Immature natural killer cell (primary cell): Measurements from ENCODE around the gene GPR17. TPM values are rescaled to one million over a fixed set of nuclear protein-coding genes. Genes with fewer than 3 reads are reported as not detected.

Experiments used
- DNase-seq, 3 donors: peaks; one replicate each; pipeline ENCODE4 v3.0.0; 2022; ENCODE audit warnings: mixed read lengths in 1 of 3
- H3K27ac Mint-ChIP-seq, 6 donors: one replicate each; pipeline ENCODE4 v1.8.0; 2020; ENCODE audit warnings: mixed read lengths in 6 of 6, mild to moderate bottlenecking in 5 of 6, inconsistent platforms in 4 of 6, moderate library complexity in 3 of 6
- H3K27me3 Mint-ChIP-seq, 3 donors: one replicate each; pipeline ENCODE4 v1.8.0; 2020 to 2021; ENCODE audit warnings: low read depth in 3 of 3, mild to moderate bottlenecking in 3 of 3, mixed read lengths in 3 of 3, moderate library complexity in 3 of 3, inconsistent platforms in 1 of 3
- H3K36me3 Mint-ChIP-seq, 3 donors: one replicate each; pipeline ENCODE4 v1.8.0; 2020; ENCODE audit warnings: mixed read lengths in 3 of 3, inconsistent platforms in 2 of 3, mild to moderate bottlenecking in 2 of 3
- H3K4me1 Mint-ChIP-seq, 2 donors: one replicate each; pipeline ENCODE4 v1.8.0; 2020; ENCODE audit warnings: inconsistent platforms in 2 of 2, mild to moderate bottlenecking in 2 of 2, mixed read lengths in 2 of 2, moderate library complexity in 1 of 2
- H3K4me3 Mint-ChIP-seq, 5 donors: one replicate each; pipeline ENCODE4 v1.8.0; 2020; ENCODE audit warnings: mild to moderate bottlenecking in 5 of 5, mixed read lengths in 5 of 5, inconsistent platforms in 3 of 5, moderate library complexity in 3 of 5
- H3K9me3 Mint-ChIP-seq, 6 donors: one replicate each; pipeline ENCODE4 v1.8.0; 2020; ENCODE audit warnings: mild to moderate bottlenecking in 6 of 6, mixed read lengths in 6 of 6, inconsistent platforms in 4 of 6, moderate library complexity in 3 of 6
- polyA plus RNA-seq, 3 donors: library from polyadenylated mRNA; unstranded; fragments of 300-500 nt; fragmentation: Illumina TruSeq; gene quantifications; one replicate each; pipeline ENCODE4 v1.2.3, GENCODE V29; 2021

The GPR17 gene
- polyA plus RNA-seq, 3 donors from 2014 or later: not detected

- H3K36me3 Mint-ChIP-seq: no peaks in the 10 kb centered on the region
- no peak overlapping the region for H3K4me3 Mint-ChIP-seq
- no peak for DNase-seq
- peaks cover 0 to 3% of the 10 kb centered on the region in 2 donors for H3K4me1 Mint-ChIP-seq
- no peaks in the 10 kb centered on the region for H3K9me3 Mint-ChIP-seq
- no peak overlapping the region for H3K27ac Mint-ChIP-seq
- peaks cover 0 to 3% (median 3%) of the 10 kb centered on the region in 3 donors for H3K27me3 Mint-ChIP-seq
Measured at GRCh38 chr2:127647242-127648190, 1.6 kb downstream of the GPR17 start.

DNA sequence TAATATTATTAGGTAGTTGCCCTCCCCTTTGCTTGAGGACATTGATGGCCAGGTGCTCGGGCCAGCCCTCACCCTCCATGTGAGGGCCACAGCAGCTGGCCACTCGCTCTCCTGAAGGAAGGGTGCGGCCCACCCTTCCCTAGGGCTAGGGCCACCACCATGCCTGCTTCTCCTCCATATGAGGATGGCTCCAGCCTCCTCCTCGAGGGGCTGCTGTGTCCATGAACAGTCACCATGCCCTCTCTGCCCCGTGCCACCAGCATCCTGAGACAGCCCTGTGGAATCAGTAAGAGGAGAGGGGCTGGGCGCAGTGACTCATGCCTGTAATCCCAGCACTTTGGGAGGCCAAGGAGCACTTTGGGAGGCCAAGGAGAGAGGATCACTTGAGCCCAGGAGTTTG, 2.4 kb downstream of the GPR17 start:
- H3K9me3 Mint-ChIP-seq: no peaks in the 10 kb centered on the region
- no peaks in the 10 kb centered on the region for H3K36me3 Mint-ChIP-seq
- no peak overlapping the region for H3K27ac Mint-ChIP-seq
- H3K27me3 Mint-ChIP-seq: peaks cover 0 to 4% (median 3%) of the 10 kb centered on the region in 3 donors
- DNase-seq: no peak
- peaks cover 0 to 3% of the 10 kb centered on the region in 2 donors for H3K4me1 Mint-ChIP-seq
- H3K4me3 Mint-ChIP-seq: no peak overlapping the region

GRCh38 chr2:127649100-127649611, 3.2 kb downstream of the GPR17 start:
- Mint-ChIP-seq H3K27me3 (peaks cover 0 to 5% (median 3%) of the 10 kb centered on the region in 3 donors), H3K4me1 (peaks cover 0 to 3% of the 10 kb centered on the region in 2 donors), H3K36me3 (no peaks in the 10 kb centered on the region), H3K27ac (peak overlapping the region in 1 of 6 donors; percentile 80), H3K9me3 (no peaks in the 10 kb centered on the region), H3K4me3 (no peak overlapping the region)
- no peak for DNase-seq

DNA sequence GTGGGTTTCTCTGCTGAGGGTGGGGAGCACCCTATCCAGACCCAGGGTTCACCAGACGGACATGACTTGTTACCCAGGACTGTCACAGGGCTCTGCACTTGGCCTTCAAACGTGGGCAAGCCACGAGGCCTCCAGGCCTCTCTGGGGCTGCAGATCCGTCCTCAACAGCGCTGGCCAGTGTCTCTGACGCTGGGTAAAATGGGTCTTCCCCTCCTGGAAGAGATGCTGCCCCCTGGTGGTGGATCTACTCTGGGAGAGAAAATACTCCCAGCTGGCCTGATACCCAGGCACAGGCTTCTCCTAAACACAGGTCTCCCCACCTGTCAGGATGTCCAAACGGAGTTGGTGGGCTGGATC, 3.7 kb downstream of the GPR17 start:
- Mint-ChIP-seq H3K27me3 (peaks cover 0 to 5% (median 3%) of the 10 kb centered on the region in 3 donors), H3K4me1 (peaks cover 0 to 3% of the 10 kb centered on the region in 2 donors), H3K36me3 (no peaks in the 10 kb centered on the region), H3K4me3 (peak overlapping the region in 2 of 5 donors; percentile 9 to 49), H3K27ac (no peak overlapping the region), H3K9me3 (no peaks in the 10 kb centered on the region)
- peak; percentile 60 to 65 (median 62) for DNase-seq

DNA sequence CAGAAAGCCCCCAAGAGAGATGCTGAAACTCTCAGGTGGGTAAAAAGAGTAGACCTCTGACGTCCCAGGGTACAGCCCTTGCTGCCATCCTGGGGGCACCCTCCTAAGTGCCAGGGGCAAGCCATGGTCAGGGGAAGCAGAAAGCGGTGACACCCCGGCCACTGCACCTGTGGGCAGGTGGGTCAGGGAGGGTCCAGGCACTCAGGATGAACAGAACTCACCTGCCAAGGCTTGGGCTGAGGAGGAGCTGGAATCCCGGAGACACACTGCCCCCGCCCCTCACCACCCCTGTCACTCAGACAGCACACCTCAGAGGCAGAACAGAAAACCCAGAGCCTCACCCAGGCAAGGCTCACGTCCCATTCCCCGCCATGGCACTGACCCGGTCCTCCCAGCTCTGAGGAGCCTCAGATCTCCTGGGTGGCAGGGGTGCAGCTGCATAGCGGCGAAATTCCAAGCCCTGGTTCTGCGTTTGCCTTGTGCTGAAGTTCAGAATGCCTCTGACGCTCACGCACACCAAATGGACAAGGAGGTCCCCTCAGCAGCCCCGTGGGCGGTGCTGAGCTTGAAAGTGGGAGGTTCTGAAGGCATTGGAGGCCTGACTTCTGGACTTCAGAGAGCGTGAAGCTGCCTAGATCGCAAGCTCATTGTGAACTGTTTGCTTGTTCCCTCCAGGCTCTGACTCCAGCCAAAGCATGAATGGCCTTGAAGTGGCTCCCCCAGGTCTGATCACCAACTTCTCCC, 4.3 kb downstream of the GPR17 start:
- H3K27ac Mint-ChIP-seq: no peak overlapping the region
- H3K4me3 Mint-ChIP-seq: no peak overlapping the region
- DNase-seq: no peak

DNA sequence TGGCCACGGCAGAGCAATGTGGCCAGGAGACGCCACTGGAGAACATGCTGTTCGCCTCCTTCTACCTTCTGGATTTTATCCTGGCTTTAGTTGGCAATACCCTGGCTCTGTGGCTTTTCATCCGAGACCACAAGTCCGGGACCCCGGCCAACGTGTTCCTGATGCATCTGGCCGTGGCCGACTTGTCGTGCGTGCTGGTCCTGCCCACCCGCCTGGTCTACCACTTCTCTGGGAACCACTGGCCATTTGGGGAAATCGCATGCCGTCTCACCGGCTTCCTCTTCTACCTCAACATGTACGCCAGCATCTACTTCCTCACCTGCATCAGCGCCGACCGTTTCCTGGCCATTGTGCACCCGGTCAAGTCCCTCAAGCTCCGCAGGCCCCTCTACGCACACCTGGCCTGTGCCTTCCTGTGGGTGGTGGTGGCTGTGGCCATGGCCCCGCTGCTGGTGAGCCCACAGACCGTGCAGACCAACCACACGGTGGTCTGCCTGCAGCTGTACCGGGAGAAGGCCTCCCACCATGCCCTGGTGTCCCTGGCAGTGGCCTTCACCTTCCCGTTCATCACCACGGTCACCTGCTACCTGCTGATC, 4.9 kb downstream of the GPR17 start:
- Mint-ChIP-seq H3K27ac (no peak overlapping the region), H3K4me3 (no peak overlapping the region), H3K9me3 (no peaks in the 10 kb centered on the region), H3K4me1 (peaks cover 0 to 3% of the 10 kb centered on the region in 2 donors), H3K36me3 (no peaks in the 10 kb centered on the region), H3K27me3 (peaks cover 0 to 5% (median 3%) of the 10 kb centered on the region in 3 donors)
- DNase-seq: no peak

More for the DNA sequence above, 4.3 kb downstream of the GPR17 start:
- Mint-ChIP-seq H3K36me3 (no peaks in the 10 kb centered on the region), H3K9me3 (no peaks in the 10 kb centered on the region), H3K27me3 (peaks cover 0 to 5% (median 3%) of the 10 kb centered on the region in 3 donors), H3K4me1 (peaks cover 0 to 3% of the 10 kb centered on the region in 2 donors)

DNA sequence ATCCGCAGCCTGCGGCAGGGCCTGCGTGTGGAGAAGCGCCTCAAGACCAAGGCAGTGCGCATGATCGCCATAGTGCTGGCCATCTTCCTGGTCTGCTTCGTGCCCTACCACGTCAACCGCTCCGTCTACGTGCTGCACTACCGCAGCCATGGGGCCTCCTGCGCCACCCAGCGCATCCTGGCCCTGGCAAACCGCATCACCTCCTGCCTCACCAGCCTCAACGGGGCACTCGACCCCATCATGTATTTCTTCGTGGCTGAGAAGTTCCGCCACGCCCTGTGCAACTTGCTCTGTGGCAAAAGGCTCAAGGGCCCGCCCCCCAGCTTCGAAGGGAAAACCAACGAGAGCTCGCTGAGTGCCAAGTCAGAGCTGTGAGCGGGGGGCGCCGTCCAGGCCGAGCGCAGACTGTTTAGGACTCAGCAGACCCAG, 5.4 kb downstream of the GPR17 start:
- H3K4me1 Mint-ChIP-seq: peaks cover 0 to 3% of the 10 kb centered on the region in 2 donors
- H3K27me3 Mint-ChIP-seq: peaks cover 0 to 5% (median 3%) of the 10 kb centered on the region in 3 donors
- H3K36me3 Mint-ChIP-seq: no peaks in the 10 kb centered on the region
- no peak overlapping the region for H3K4me3 Mint-ChIP-seq
- no peak overlapping the region for H3K27ac Mint-ChIP-seq
- no peaks in the 10 kb centered on the region for H3K9me3 Mint-ChIP-seq
- no peak for DNase-seq

- no peaks in the 10 kb centered on the region for H3K36me3 Mint-ChIP-seq
- H3K9me3 Mint-ChIP-seq: no peaks in the 10 kb centered on the region
- no peak overlapping the region for H3K4me3 Mint-ChIP-seq
- DNase-seq: no peak
- H3K4me1 Mint-ChIP-seq: peaks cover 0 to 3% of the 10 kb centered on the region in 2 donors
- no peak overlapping the region for H3K27ac Mint-ChIP-seq
- peaks cover 0 to 3% (median 3%) of the 10 kb centered on the region in 3 donors for H3K27me3 Mint-ChIP-seq
Measured at GRCh38 chr2:127651971-127652550, 6.1 kb downstream of the GPR17 start.

GRCh38 chr2:127652786-127653357, 6.9 kb downstream of the GPR17 start:
- H3K27me3 Mint-ChIP-seq: peaks cover 0 to 3% (median 3%) of the 10 kb centered on the region in 3 donors
- DNase-seq: no peak
- peaks cover 0 to 3% of the 10 kb centered on the region in 2 donors for H3K4me1 Mint-ChIP-seq
- no peaks in the 10 kb centered on the region for H3K36me3 Mint-ChIP-seq
- H3K27ac Mint-ChIP-seq: no peak overlapping the region
- H3K9me3 Mint-ChIP-seq: no peaks in the 10 kb centered on the region
- H3K4me3 Mint-ChIP-seq: no peak overlapping the region

- no peaks in the 10 kb centered on the region for H3K36me3 Mint-ChIP-seq
- no peaks in the 10 kb centered on the region for H3K9me3 Mint-ChIP-seq
- H3K27me3 Mint-ChIP-seq: peaks cover 0 to 3% (median 1%) of the 10 kb centered on the region in 3 donors
- peaks cover 0 to 3% of the 10 kb centered on the region in 2 donors for H3K4me1 Mint-ChIP-seq
- no peak overlapping the region for H3K4me3 Mint-ChIP-seq
- DNase-seq: no peak
- H3K27ac Mint-ChIP-seq: peak overlapping the region in 1 of 6 donors; percentile 0
Measured at GRCh38 chr2:127653421-127654083, 7.6 kb downstream of the GPR17 start.

DNA sequence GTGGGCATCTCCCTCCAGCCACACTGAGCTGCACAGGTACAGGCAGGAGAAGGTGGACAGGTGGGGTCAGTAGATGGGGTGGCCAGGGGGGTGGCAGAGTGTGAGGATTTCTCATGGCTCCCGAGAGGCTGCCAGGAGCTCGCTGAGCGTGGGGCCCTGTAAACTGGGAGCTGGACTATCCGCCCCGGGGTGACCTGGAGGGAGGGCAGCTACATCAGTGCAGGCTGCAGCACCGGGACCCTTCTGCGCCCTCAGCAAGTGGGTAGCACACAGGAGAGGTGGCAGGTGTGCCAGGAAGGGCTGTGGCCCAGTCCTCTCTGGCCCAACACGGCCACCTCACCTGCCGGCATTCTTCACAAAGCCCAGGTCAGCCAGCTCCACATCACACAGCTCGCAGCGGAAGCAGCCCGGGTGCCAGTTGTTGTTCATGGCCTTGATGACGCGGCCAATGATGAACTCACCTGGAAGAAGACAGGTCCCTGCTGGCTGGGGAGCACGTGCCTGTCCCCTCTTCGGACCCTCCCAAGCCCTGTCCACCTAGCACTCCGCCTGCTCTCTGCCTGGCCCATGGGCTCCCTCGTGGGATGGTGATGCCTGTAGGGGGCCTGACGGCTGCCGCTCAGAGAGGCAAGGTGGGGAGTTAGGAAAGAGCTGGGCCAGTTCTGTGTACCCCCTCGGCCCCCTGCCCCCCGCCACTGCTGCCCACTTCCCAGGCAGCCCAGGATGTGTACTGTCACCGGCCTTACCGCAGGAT, 8.3 kb downstream of the GPR17 start:
- Mint-ChIP-seq H3K4me3 (no peak overlapping the region), H3K4me1 (peaks cover 0 to 3% of the 10 kb centered on the region in 2 donors)

DNA sequence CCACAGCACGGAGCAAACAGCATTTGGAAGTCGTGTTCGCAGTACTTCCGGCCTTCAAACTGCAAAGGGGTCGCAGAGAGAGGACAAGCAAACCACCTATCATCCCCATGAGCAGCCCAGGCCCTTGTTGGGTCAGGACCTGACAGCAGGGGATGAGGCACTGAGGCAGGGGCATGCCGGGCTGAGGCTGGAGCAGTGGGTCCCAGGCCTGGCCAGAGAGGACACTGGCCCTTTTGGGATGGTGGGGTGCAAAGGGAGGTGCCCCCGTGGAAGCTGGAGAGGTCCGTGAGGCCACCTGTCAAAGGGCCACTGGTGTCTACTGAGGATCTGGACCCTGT, 8.9 kb downstream of the GPR17 start:
- DNase-seq: no peak
- peaks cover 0 to 1% (median 0%) of the 10 kb centered on the region in 3 donors for H3K27me3 Mint-ChIP-seq
- no peaks in the 10 kb centered on the region for H3K9me3 Mint-ChIP-seq
- no peaks in the 10 kb centered on the region for H3K4me1 Mint-ChIP-seq
- no peak overlapping the region for H3K4me3 Mint-ChIP-seq
- H3K36me3 Mint-ChIP-seq: no peaks in the 10 kb centered on the region
- H3K27ac Mint-ChIP-seq: no peak overlapping the region

More for the DNA sequence above, 8.3 kb downstream of the GPR17 start:
- no peaks in the 10 kb centered on the region for H3K9me3 Mint-ChIP-seq
- H3K27ac Mint-ChIP-seq: no peak overlapping the region
- H3K27me3 Mint-ChIP-seq: peaks cover 0 to 3% (median 1%) of the 10 kb centered on the region in 3 donors
- H3K36me3 Mint-ChIP-seq: no peaks in the 10 kb centered on the region
- DNase-seq: no peak
